CD4-positive, alpha-beta T cell treated with Interleukin-15 for 4 hours (primary cell): ENCODE results near the gene REPS2.

ENCODE experiments used
- DNase-seq: peaks from one replicate; pipeline ENCODE4 v3.0.0-alpha.2; 2020; ENCODE audit warnings: low spot score

Gene REPS2

GRCh38 chrX:17082831-17083230 lies 136.4 kb downstream of the REPS2 start:
- no peak for DNase-seq

- no peak for DNase-seq
Observed at GRCh38 chrX:17086317-17086716, 139.9 kb downstream of the REPS2 start.

GRCh38 chrX:17095161-17095560 lies 148.7 kb downstream of the REPS2 start:
- no peak for DNase-seq

- DNase-seq: no peak
Observed at GRCh38 chrX:17098516-17099247, 152.2 kb downstream of the REPS2 start.

- DNase-seq: no peak
Observed at GRCh38 chrX:17104433-17104832, 158.0 kb downstream of the REPS2 start.

- DNase-seq: no peak
Observed at GRCh38 chrX:17120816-17121215, 174.4 kb downstream of the REPS2 start.

- DNase-seq: no peak
Observed at GRCh38 chrX:17154001-17154400, 207.5 kb downstream of the REPS2 start.

- no peak for DNase-seq
Observed at GRCh38 chrX:17160975-17161374, 214.5 kb downstream of the REPS2 start.

- no peak for DNase-seq
Observed at GRCh38 chrX:17161991-17162390, 215.5 kb downstream of the REPS2 start.

GRCh38 chrX:17164079-17164478 lies 217.6 kb downstream of the REPS2 start:
- DNase-seq: no peak

GRCh38 chrX:17164941-17165340 lies 218.5 kb downstream of the REPS2 start:
- DNase-seq: no peak

- DNase-seq: no peak
Observed at GRCh38 chrX:17167915-17168314, 221.5 kb downstream of the REPS2 start.

- DNase-seq: no peak
Observed at GRCh38 chrX:17170973-17171372, 224.5 kb downstream of the REPS2 start.

- DNase-seq: no peak
Observed at GRCh38 chrX:17174671-17175070, 228.2 kb downstream of the REPS2 start.

- no peak for DNase-seq
Observed at GRCh38 chrX:17182317-17182716, 235.9 kb downstream of the REPS2 start.

GRCh38 chrX:17183566-17183965 lies 237.1 kb downstream of the REPS2 start:
- DNase-seq: no peak

- DNase-seq: no peak
Observed at GRCh38 chrX:17185431-17185830, 239.0 kb downstream of the REPS2 start.

- no peak for DNase-seq
Observed at GRCh38 chrX:17187136-17187756, 240.8 kb downstream of the REPS2 start.

- DNase-seq: no peak
Observed at GRCh38 chrX:17192106-17192505, 245.6 kb downstream of the REPS2 start.
